ENCODE results near the gene ELL2.

ELL2 gene

DNA sequence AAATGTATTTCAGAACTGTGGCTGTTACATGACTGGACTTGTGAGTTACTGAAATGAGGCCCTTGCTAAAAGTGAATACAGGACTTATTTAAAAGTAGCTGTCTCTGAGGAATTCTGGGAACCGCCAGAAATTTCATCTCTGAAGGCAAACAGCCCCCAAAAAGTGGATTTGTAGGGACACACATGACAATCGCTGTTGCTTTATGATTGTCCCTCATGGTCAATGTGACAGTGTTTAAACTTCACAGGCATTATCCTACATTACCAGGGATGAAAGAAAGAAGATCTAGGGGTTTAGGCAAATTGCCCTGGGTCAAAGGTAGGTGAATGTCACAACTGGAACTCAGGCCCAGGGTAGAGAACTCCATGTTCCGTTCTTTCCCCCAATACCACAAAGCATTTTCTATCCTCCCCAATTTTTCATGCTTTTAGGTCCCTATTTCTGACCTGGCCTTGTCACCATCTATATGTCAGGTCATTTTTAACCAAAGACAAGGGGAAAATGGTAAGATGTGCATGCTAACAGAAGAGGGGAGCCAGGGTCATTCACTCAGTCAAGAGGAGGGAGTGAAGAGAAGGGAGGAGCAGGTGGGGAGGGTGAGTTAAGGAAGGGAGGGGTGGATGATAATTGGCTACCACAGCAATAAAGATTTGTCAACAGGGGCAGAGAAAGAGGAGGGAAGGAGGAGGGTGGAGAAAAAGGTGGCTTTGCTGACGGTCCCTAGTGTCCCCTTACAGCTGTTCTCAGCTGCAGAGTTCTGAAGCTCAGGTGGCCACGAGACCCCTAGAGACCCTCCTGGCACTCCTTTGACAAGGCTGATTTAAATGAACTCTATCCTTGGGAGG, 81.3 kb downstream of the ELL2 start:
- Histone ChIP-seq H3K27ac (ENCODE audit: low read depth, low read length) (no peak overlapping the region), H3K4me1 (ENCODE audit: control insufficient read depth, insufficient read depth, low read length, unreplicated experiment) (peaks cover 9% of the 10 kb centered on the region)

DNA sequence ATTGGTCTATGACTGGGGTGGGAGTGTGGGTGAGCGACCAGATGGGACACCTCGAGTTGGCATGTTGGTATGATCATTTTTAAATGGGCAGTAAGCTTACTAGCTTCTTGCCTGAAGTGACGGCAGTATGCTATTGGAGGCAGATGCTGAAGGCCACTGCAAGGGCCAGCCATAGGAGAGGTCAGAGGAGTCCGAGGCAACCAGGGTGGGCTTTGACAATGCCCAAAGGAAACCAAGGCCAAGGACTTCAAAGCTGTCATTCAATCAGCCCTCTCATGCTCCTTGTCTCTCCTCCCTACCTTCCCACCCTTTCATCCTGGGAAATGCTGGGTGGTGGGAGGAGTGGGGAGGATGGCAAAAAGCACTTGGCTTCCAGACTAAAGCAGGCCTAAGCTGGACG, 82.0 kb downstream of the ELL2 start:
- H3K4me3 ChIP-seq (ENCODE audit: low read depth, low read length), result no peak overlapping the region
- 0 out of 2 replicates have a peak, but pooled peaks cover under 1% of the 10 kb centered on the region for H3K36me3 ChIP-seq (ENCODE audit: insufficient read depth, low read length)
- H3K79me2 ChIP-seq (ENCODE audit: control insufficient read depth, insufficient read depth, low read length, unreplicated experiment), result no peaks in the 10 kb centered on the region
- H2AFZ ChIP-seq (ENCODE audit: low read length, unreplicated experiment), result no peak overlapping the region
- H3K27me3 ChIP-seq (ENCODE audit: insufficient read depth, low read length), result no peaks in the 10 kb centered on the region
- H3K27ac ChIP-seq (ENCODE audit: low read depth, low read length), result 0 out of 2 replicates have a peak overlapping the region, but pooled peaks have one; percentile 5
- peaks cover 7% of the 10 kb centered on the region for H3K4me1 ChIP-seq (ENCODE audit: control insufficient read depth, insufficient read depth, low read length, unreplicated experiment)

More for the DNA sequence above, 81.3 kb downstream of the ELL2 start:
- Histone ChIP-seq H3K27me3 (ENCODE audit: insufficient read depth, low read length) (no peaks in the 10 kb centered on the region), H3K4me3 (ENCODE audit: low read depth, low read length) (no peak overlapping the region), H3K36me3 (ENCODE audit: insufficient read depth, low read length) (peaks cover 7% of the 10 kb centered on the region; the same call in 1 of the 2 replicates), H2AFZ (ENCODE audit: low read length, unreplicated experiment) (no peak overlapping the region), H3K79me2 (ENCODE audit: control insufficient read depth, insufficient read depth, low read length, unreplicated experiment) (no peaks in the 10 kb centered on the region)

DNA sequence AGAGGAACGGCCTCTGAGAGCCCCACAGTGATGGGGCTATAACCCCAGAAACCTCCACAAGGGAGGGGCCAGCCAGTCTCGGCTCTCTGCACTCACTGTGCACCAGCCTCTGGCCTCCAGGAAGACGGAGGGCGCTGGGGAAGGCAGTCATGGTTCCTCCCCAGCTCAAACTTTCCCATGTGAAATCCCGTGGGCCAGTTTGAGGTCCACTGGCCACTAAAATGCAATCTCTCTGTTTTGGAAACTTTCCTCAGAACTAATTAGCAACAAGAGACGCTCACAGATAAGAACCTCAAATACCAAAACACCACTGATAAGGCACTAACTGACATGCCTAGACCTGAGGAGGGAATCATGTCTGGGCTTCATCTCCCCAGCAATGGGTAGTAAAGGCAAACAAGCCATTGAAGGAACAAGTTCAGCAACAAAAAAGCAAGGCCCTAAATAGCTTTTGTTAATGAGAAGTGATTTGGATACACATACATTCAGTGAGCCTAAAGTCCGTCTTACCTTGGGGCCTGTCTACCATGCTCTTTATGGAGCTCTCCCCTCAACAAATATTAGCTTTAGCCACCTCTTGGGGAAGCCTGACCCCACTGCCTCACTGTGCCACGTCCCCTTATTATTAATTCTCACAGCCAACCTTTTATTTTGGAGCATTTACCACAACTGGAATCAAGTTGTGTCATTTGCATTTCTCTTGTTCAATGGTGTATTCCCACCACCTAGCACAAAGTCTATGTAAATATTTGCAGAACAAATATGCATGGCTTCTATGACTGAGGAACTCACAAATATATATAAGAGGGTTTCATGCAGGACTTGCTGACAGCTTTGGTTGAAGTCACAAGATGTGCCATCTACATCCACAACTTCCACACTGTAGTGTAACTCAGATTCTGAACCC, 83.0 kb downstream of the ELL2 start:
- no peaks in the 10 kb centered on the region for H3K79me2 ChIP-seq (ENCODE audit: control insufficient read depth, insufficient read depth, low read length, unreplicated experiment)
- no peaks in the 10 kb centered on the region for H3K27me3 ChIP-seq (ENCODE audit: insufficient read depth, low read length)
- H3K4me3 ChIP-seq (ENCODE audit: low read depth, low read length), result no peak overlapping the region
- no peaks in the 10 kb centered on the region for H3K36me3 ChIP-seq (ENCODE audit: insufficient read depth, low read length)
- H3K4me1 ChIP-seq (ENCODE audit: control insufficient read depth, insufficient read depth, low read length, unreplicated experiment), result no peaks in the 10 kb centered on the region
- H3K27ac ChIP-seq (ENCODE audit: low read depth, low read length), result 0 out of 2 replicates have a peak overlapping the region, but pooled peaks have one; percentile 5
- no peak overlapping the region for H2AFZ ChIP-seq (ENCODE audit: low read length, unreplicated experiment)

DNA sequence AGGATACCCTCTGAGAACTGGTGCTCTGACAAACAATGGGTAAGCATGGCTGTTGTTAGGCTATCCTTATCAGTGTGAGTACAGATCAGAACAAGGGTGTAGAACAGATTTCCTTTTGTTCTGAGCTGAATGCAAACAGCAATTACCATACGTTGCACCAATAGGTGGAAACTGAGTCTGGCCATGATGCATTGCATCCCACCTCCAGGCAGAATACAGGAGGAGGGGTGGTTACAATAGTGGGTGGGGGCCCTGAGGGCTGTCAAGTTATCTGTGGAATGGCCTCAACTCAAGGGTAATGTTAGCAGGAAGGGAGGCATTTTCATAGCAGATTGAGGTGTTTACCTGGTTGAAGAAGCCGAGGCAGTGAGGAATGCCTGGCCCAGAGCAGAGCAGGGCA, 84.9 kb downstream of the ELL2 start:
- Histone ChIP-seq H3K27ac (ENCODE audit: low read depth, low read length) (no peak overlapping the region), H3K4me1 (ENCODE audit: control insufficient read depth, insufficient read depth, low read length, unreplicated experiment) (no peaks in the 10 kb centered on the region), H2AFZ (ENCODE audit: low read length, unreplicated experiment) (no peak overlapping the region)

DNA sequence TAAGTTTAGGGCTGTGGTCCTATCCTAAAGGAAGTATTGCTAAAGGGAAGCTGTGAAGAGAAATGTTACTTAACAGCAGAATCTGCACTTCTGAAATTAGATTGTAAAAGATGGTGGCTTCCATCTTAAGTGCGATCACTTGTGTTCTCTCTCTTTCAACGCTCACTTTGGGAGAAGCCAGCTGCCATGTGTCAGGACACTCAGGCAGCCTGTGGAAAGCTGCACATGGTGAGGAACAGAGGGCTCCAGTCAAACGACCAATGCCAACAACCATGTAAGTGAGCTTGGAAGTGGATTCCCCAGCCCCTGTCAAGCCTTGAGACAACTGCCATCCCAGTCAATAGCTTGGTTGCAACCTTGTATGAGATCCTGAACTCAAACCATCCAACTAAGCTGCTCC, 87.4 kb downstream of the ELL2 start:
- no peaks in the 10 kb centered on the region for H3K79me2 ChIP-seq (ENCODE audit: control insufficient read depth, insufficient read depth, low read length, unreplicated experiment)
- no peak overlapping the region for H3K4me3 ChIP-seq (ENCODE audit: low read depth, low read length)
- H3K27ac ChIP-seq (ENCODE audit: low read depth, low read length), result no peak overlapping the region
- H2AFZ ChIP-seq (ENCODE audit: low read length, unreplicated experiment), result no peak overlapping the region
- no peaks in the 10 kb centered on the region for H3K27me3 ChIP-seq (ENCODE audit: insufficient read depth, low read length)
- peaks cover 18% of the 10 kb centered on the region for H3K4me1 ChIP-seq (ENCODE audit: control insufficient read depth, insufficient read depth, low read length, unreplicated experiment)
- H3K36me3 ChIP-seq (ENCODE audit: insufficient read depth, low read length), result no peaks in the 10 kb centered on the region

More for the DNA sequence above, 84.9 kb downstream of the ELL2 start:
- H3K27me3 ChIP-seq (ENCODE audit: insufficient read depth, low read length), result no peaks in the 10 kb centered on the region
- H3K4me3 ChIP-seq (ENCODE audit: low read depth, low read length), result no peak overlapping the region
- H3K36me3 ChIP-seq (ENCODE audit: insufficient read depth, low read length), result no peaks in the 10 kb centered on the region
- no peaks in the 10 kb centered on the region for H3K79me2 ChIP-seq (ENCODE audit: control insufficient read depth, insufficient read depth, low read length, unreplicated experiment)

DNA sequence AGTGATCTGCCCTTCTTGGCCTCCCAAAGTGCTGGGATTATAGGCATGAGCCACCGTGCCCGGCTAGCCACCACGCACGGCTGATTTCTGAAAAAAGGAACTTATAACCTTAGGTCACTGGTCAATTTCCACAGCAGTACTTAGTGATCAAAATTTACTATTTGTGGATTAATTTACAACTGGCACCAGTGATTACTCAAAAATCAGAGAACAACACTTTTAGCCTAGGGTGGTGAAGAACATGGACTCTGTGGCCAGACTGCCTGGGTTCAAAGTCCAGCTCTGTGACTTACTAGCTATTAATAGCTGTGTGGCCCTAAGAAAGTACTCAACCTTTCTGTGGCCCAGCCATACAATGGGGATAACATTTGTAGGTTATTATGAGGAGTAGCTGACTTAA, 88.3 kb downstream of the ELL2 start:
- Histone ChIP-seq H3K27me3 (ENCODE audit: insufficient read depth, low read length) (no peaks in the 10 kb centered on the region), H3K79me2 (ENCODE audit: control insufficient read depth, insufficient read depth, low read length, unreplicated experiment) (no peaks in the 10 kb centered on the region), H3K36me3 (ENCODE audit: insufficient read depth, low read length) (no peaks in the 10 kb centered on the region), H3K4me1 (ENCODE audit: control insufficient read depth, insufficient read depth, low read length, unreplicated experiment) (peaks cover 18% of the 10 kb centered on the region), H3K4me3 (ENCODE audit: low read depth, low read length) (no peak overlapping the region), H2AFZ (ENCODE audit: low read length, unreplicated experiment) (no peak overlapping the region), H3K27ac (ENCODE audit: low read depth, low read length) (no peak overlapping the region)

DNA sequence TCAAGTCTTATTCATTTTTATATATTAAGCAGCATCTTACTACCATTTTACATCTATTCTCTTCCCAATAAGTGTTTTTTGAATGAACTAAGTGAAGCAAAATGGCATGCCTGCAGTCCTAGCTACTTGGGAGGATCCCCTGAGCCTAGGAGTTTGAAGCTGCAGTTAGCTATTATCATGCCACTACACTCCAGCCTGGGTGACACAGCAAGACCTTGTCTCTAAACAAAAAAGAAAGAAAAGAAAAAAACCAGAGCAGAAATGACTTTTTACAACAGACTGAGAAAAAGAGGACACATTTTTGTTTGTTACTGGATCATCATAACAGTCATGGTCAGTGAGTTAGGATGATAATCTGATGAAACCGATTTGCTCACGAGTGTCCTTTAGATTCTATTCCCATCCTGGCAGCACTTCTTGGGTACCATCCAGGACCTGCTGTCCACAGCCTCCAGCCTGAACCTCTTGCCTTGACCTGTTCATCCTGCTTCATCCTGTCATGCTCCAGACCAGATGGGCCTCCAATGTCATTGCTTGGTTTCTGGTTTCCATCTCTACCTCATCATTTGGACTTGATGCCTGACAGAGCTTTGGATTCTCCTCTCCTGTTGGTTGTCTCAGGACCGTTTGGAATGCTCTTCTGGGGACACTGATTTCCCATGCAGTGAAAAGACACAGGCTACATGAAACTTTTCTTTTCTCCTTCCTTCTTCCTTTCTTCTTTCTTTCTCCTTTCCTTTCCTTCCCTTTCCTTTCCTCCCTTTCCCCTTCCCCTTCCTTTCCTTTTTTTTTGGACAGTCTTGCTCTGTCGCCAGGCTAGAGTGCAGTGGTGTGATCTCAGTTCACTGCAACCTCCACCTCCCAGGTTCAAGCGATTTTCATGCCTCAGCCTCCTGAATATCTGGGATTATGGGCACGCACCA, 89.0 kb downstream of the ELL2 start:
- H3K36me3 ChIP-seq (ENCODE audit: insufficient read depth, low read length), result no peaks in the 10 kb centered on the region
- H3K4me1 ChIP-seq (ENCODE audit: control insufficient read depth, insufficient read depth, low read length, unreplicated experiment), result peaks cover 18% of the 10 kb centered on the region
- no peaks in the 10 kb centered on the region for H3K79me2 ChIP-seq (ENCODE audit: control insufficient read depth, insufficient read depth, low read length, unreplicated experiment)
- H3K4me3 ChIP-seq (ENCODE audit: low read depth, low read length), result no peak overlapping the region
- no peak overlapping the region for H3K27ac ChIP-seq (ENCODE audit: low read depth, low read length)
- no peaks in the 10 kb centered on the region for H3K27me3 ChIP-seq (ENCODE audit: insufficient read depth, low read length)
- H2AFZ ChIP-seq (ENCODE audit: low read length, unreplicated experiment), result no peak overlapping the region

DNA sequence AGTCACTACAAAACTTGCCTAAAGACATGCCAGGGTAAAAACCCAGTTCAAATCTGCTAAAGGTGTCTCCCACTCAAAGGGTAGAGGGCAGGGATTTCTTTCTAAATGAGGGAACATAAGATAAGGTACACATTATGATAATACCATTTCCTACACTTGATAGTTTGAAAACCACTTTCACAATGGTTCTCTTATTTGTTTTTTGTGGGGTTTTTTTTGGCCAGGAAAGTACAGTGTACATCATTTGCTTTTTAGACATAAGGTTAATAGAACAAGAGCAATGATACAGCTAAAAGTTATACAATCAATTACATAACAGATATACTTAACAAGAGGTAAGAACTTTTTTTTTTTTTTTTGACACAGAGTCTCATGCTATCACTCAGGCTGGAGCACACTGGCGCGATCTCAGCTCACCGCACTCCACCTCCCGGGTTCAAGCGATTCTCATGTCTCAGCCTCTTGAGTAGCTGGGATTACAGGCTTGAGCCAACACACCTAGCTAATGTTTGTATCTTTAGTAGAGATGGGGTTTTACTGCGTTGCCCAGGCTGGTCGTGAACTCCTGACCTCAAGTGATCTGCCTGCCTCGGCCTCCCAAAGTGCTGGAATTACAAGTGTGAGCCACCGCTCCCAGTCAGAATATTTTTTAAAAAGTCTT, 90.4 kb downstream of the ELL2 start:
- H2AFZ ChIP-seq (ENCODE audit: low read length, unreplicated experiment), result no peak overlapping the region
- H3K27ac ChIP-seq (ENCODE audit: low read depth, low read length), result no peak overlapping the region
- H3K4me3 ChIP-seq (ENCODE audit: low read depth, low read length), result no peak overlapping the region
- peaks cover 25% of the 10 kb centered on the region for H3K4me1 ChIP-seq (ENCODE audit: control insufficient read depth, insufficient read depth, low read length, unreplicated experiment)
- H3K79me2 ChIP-seq (ENCODE audit: control insufficient read depth, insufficient read depth, low read length, unreplicated experiment), result no peaks in the 10 kb centered on the region
- H3K36me3 ChIP-seq (ENCODE audit: insufficient read depth, low read length), result no peaks in the 10 kb centered on the region
- no peaks in the 10 kb centered on the region for H3K27me3 ChIP-seq (ENCODE audit: insufficient read depth, low read length)

DNA sequence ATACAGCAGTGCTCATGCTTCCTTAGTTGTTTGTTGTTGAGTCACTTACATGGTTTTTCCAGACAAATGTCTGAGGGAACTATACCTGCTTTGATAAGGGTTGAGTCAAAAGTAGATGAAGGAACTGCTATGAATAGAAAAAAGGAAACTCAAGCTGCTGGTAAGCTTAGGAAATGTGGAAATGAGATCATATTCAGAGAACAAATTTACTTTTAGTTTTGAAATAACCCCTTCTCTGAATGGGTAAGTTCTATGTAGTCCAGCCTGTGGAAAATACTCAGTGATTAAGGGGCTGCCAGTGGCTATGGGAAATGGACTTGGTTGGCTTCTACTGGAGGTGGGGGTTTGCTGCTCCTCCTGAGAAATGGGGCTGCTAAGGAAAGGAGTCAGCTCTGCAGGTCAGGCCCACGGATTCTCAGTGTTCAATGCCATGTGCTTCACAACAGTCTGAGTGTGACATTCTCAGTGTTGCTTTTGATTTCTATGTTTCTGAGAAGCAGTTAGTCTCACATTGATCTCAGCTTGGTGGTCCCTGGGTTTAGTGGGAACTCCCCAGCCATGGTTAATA, 91.5 kb downstream of the ELL2 start:
- Histone ChIP-seq H3K4me1 (ENCODE audit: control insufficient read depth, insufficient read depth, low read length, unreplicated experiment) (peaks cover 25% of the 10 kb centered on the region), H3K4me3 (ENCODE audit: low read depth, low read length) (peak overlapping the region; percentile 17), H2AFZ (ENCODE audit: low read length, unreplicated experiment) (peak overlapping the region; percentile 91), H3K36me3 (ENCODE audit: insufficient read depth, low read length) (no peaks in the 10 kb centered on the region), H3K27ac (ENCODE audit: low read depth, low read length) (peak overlapping the region; percentile 80), H3K79me2 (ENCODE audit: control insufficient read depth, insufficient read depth, low read length, unreplicated experiment) (no peaks in the 10 kb centered on the region), H3K27me3 (ENCODE audit: insufficient read depth, low read length) (no peaks in the 10 kb centered on the region)
